Hematopoietic multipotent progenitor cell treated with erythropoietin and hydrocortisone succinate and interleukin-3 and kit ligand, for 8 days (in vitro differentiated cells): ENCODE measurements around the gene LRRC27.
"Not testable (repeated sequence)": the region's sequence is repeated elsewhere in the genome, so short reads cannot be mapped to it uniquely, and the experiment has no call there.

Experiments used
- DNase-seq: peaks from one replicate; pipeline ENCODE4 v3.0.0-alpha.2; 2015

Gene LRRC27

GRCh38 chr10:132331601-132332432, at the start of gene LRRC27:
Gene LRRC27 (plus strand): TSS chr10:132332193. CDS start chr10:132333525, 1,332 bp downstream.
- peak; percentile 96 for DNase-seq

- no peak for DNase-seq
Observed at GRCh38 chr10:132282667-132283603, 49.1 kb upstream of the LRRC27 start.

- no peak for DNase-seq
Observed at GRCh38 chr10:132283604-132284382, 48.2 kb upstream of the LRRC27 start.

DNA sequence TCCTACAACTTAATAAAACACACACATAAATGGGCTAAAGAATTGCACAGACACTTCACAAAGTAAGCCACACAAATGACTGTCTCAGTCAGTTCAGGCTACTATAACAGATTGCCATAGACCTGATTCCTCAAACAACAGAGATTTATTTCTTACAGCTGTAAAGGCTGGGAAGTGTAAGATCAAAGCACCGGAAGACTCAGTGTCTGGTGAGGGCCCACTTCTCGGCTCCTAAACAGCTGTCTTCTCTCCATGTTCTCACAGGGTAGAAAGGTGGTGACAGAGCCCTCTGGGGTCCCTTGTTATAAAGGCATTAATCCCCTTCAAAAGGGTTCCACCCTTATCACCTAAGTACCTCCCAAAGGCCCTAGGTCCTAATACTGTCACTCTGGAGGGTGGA, 42.6 kb upstream of the LRRC27 start:
- no peak for DNase-seq

DNA sequence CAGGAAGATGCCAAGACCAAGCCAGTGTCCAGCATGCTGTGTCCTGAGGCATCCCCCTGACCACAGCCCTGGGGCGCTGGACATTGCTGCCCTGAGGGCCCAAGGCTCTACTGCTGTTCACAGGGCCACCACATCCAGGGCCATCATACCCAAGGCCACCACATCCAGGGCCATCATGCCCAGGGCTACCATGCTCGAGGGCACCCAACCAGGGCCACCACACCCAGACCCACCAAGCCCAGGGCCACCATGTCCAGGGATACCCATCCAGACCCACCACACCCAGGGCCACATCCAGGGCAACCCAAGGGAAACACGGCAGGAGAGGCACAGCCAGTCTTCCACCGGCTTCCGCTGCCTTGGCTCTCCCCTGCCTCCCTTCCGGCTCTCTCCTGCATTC, 41.4 kb upstream of the LRRC27 start:
- no peak for DNase-seq

- DNase-seq: no peak
Observed at GRCh38 chr10:132291826-132292225, 40.2 kb upstream of the LRRC27 start.

DNA sequence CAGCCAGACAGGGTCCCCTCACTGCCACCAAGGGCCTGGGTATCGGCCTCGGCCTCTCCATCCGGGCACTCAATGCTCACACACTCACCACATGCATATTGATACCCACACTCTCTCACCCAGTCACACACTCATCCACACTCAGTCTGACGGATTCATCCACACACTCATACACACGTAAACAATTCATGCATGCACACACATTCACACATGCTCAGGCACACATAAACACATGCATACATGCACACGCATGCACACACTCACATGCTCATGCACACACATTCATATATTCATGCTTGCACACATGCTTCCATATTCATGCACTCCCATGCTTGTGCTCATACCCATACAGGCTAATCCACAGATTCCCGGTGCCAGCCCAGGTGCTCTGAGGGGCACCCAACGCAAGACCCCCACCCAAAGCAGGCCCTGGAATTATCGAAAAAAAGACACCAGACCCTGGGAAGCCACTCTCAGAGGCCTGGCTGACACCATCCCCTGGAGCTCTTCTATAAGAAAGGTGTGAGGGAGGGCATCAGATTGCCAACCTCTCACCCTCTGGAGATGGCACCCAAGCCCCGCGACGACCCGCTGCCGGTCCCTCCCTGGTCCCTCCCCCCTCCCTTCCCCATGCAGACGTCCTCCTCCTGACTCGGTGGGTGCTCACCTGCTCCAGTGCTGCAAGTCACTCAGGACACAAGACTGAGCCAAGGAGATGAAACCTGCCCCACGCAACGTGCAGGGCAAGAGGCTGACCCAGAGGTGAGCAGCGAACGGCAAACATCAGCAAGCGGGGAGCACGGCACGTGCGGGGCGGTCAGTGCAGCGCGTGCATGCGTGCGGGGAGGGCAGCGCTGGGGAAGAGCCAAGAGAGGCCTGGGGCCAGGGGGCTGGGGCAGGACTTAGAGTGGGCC, 39.4 kb upstream of the LRRC27 start:
- no peak for DNase-seq

- DNase-seq: no peak
Observed at GRCh38 chr10:132293201-132293812, 38.7 kb upstream of the LRRC27 start.

DNA sequence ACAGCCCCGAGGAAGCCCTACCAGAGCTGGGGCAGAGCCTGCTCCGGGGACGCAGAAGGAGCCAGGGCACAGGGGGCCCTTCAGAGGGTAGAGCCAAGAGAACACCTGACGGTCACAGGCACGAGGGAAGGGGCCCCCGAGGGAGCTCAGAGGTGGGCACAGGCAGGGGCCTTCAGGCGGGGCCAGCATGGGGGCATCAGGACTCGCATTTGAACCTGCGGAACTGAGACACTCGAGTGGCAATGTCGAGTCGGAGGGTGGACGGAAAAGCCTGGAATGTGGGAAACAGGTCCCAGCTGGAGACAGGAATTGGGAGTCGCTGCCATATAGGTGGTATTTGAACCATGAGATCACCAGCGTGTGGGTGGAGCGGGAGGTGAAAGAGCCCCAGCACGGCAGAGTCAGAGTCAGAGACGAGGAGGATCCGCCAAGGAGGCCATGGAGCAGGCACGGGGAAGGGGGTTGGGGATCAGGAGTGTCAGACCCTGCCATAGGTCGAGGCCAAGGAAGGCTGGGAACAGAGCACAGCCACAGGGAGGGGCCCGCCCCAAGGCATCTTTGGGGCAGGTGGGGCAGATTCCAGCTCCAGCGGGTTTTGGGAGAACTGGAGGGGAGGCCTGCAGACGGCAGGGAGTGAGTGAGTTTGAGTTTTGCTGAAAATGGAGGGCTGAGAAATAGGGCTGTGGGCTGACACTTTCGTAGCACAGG, 38.0 kb upstream of the LRRC27 start:
- no peak for DNase-seq

GRCh38 chr10:132294561-132295318, 37.3 kb upstream of the LRRC27 start:
- no peak for DNase-seq

- not testable (repeated sequence) for DNase-seq
Observed at GRCh38 chr10:132295481-132295880, 36.5 kb upstream of the LRRC27 start.

- DNase-seq: no peak
Observed at GRCh38 chr10:132296666-132297443, 35.1 kb upstream of the LRRC27 start.

DNA sequence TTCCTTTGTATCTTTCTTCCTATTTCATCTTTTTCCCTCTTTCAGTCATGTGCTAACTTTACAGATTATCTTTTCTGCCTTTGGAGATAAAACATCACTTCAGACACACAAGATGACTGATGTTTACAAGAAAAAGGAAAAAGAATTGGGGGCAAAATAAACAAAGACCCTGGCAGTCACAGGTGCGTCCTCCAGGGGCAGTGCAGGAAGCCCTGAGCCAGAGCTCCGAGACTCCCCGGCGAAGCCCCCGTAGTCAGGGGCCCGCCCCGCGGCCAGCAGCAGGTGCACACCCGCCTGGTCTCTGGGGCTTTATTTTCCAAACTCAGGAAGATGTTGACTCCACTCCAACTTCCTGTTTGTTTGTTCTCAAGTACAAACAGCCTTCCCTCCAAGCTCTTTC, 34.5 kb upstream of the LRRC27 start:
- no peak for DNase-seq

DNA sequence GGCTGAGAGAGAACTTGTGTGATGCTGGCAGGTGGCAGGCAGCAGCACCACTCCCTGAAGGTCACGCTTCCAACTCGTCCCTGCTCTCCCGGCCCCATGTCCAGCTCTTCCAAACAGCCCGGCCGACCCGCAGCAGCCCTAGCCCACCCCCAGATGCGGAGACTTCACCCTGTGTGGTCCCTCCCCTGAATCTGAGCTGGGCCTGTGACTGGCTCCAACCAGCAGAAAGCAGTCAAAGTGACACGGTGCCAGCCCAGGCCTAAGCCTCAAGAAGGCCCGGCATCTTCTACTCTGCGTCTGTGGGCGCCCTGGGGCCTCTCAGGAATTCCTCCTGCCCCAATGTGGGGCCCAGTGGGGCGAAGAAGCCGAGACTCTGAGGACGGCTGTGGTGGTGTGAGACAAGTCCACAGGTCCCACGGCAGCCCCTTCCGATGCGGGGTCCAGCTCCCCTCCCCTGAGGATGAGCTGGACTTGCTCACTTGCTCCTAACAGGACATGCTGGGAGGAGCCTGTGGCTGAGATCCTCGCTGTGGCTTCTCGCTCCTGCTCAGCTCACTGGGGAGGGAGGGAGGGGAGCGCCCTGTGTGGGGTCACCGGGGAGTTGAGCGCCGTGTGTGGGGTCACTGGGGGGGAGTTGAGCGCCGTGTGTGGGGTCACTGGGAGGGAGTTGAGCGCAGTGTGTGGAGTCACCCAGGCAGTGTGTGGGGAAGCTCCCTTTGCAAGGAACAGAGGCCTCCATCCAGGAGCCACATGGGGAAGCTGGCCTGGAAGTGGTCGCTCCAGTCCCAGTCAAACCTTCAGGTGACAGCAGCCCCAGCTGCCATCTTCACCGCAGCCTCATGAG, 33.7 kb upstream of the LRRC27 start:
- DNase-seq: no peak

- no peak for DNase-seq
Observed at GRCh38 chr10:132299371-132300336, 32.3 kb upstream of the LRRC27 start.

GRCh38 chr10:132300582-132300981, 31.4 kb upstream of the LRRC27 start:
- peak; percentile 6 for DNase-seq
